Measurements from ENCODE around the gene GLRA3. TPM values are rescaled to one million over a fixed set of nuclear protein-coding genes. Genes with fewer than 3 reads are reported as not detected.
"Not testable (repeated sequence)": the region's sequence is repeated elsewhere in the genome, so short reads cannot be mapped to it uniquely, and the experiment has no call there.

The GLRA3 gene
- total and polyA plus RNA-seq, 2 of the 8 experiments (the other 6 are each of a cell fraction or from before 2014, with no cell fraction given) = 0.02 TPM; not detected in 1

- TF ChIP-seq RNF2 (IDR thresholded peaks at IDR 0.05; ENCODE audit: borderline replicate concordance, low read depth, low read length, missing control alignments, poor library complexity, severe bottlenecking) = no peak
- TF ChIP-seq YY1 (IDR thresholded peaks at IDR 0.05; ENCODE audit: low read depth, low read length) = no peak
- TF ChIP-seq CHD1 (IDR thresholded peaks at IDR 0.05; ENCODE audit: low read depth, low read length) = no peak
- TF ChIP-seq KDM4A (IDR thresholded peaks at IDR 0.05; ENCODE audit: low read depth, low read length, severe bottlenecking) = no peak
- TF ChIP-seq POU5F1 (IDR thresholded peaks at IDR 0.05; ENCODE audit: low read depth, low read length) = no peak
- TF ChIP-seq CHD2 (IDR thresholded peaks at IDR 0.05; ENCODE audit: low read length) = no peak
- TF ChIP-seq JUN (IDR thresholded peaks at IDR 0.05; ENCODE audit: low read depth, low read length) = no peak
Measured at GRCh38 chr4:174631901-174632758, 196.9 kb downstream of the GLRA3 start (continued).

- H2BK5ac ChIP-seq (ENCODE audit: low read depth, low read length); H3K79me1 ChIP-seq (ENCODE audit: low read depth, low read length); H4K8ac ChIP-seq (ENCODE audit: extremely low read depth, insufficient read depth, low read length); H4K91ac ChIP-seq (replicated peaks; ENCODE audit: insufficient read length, low read length); H2BK120ac ChIP-seq (replicated peaks; ENCODE audit: low read depth, low read length); H3K9ac ChIP-seq (replicated peaks in 1 of 4; ENCODE audit: extremely low read depth in 1 of 4, low read depth in 3 of 4, low read length in 3 of 4); H3K27me3 ChIP-seq (replicated peaks in 1 of 4; ENCODE audit: control insufficient read depth in 3 of 4, extremely low read depth in 1 of 4, insufficient read depth in 3 of 4, low read length in 3 of 4); H3K9me3 ChIP-seq (ENCODE audit: insufficient read depth in 2 of 2, low read depth in 1 of 2, low read length in 1 of 2); H3K14ac ChIP-seq (ENCODE audit: insufficient read length); H2BK12ac ChIP-seq (ENCODE audit: low read depth, low read length); H3K23me2 ChIP-seq (ENCODE audit: low read depth, low read length); POLR2A ChIA-PET (ENCODE audit: partially characterized antibody); H4K5ac ChIP-seq (ENCODE audit: insufficient read length, low read depth, low read length); DNase-seq (ENCODE audit: low read depth in 1 of 2, low spot score in 2 of 2); H3K4me1 ChIP-seq (replicated peaks in 1 of 4; ENCODE audit: control insufficient read depth in 3 of 4, insufficient read depth in 4 of 4, low read length in 3 of 4); H3K4me2 ChIP-seq (ENCODE audit: insufficient read depth in 1 of 2, low read depth in 2 of 2, low read length in 2 of 2); H2BK20ac ChIP-seq (ENCODE audit: low read length); H3K4ac ChIP-seq (replicated peaks; ENCODE audit: insufficient read length, low read depth, low read length); FAIRE-seq; CTCF ChIA-PET (ENCODE audit: partially characterized antibody); H2BK15ac ChIP-seq (ENCODE audit: low read length); H3K27ac ChIP-seq (ENCODE audit: low read depth, low read length); H3K4me3 ChIP-seq (ENCODE audit: extremely low read depth in 1 of 4, insufficient read depth in 2 of 4, low read depth in 3 of 4, low read length in 4 of 4); H2AFZ ChIP-seq (ENCODE audit: low read length); H3K79me2 ChIP-seq (ENCODE audit: control insufficient read depth in 1 of 2, insufficient read depth in 2 of 2, low read length in 2 of 2); H4K20me1 ChIP-seq (replicated peaks in 1 of 2; ENCODE audit: control insufficient read depth in 1 of 2, insufficient read depth in 2 of 2, low read length in 2 of 2); H3K36me3 ChIP-seq (ENCODE audit: control insufficient read depth in 2 of 4, insufficient read depth in 4 of 4, low read length in 3 of 4); H3K56ac ChIP-seq (replicated peaks; ENCODE audit: insufficient read length, low read depth, low read length); H3K23ac ChIP-seq (ENCODE audit: insufficient read length); H3K18ac ChIP-seq (ENCODE audit: extremely low read depth, low read length); H2AK5ac ChIP-seq (ENCODE audit: low read depth, low read length): not testable (repeated sequence)
- 93% methylated on average over 2 of the region's 2 CpGs; no CpG with 5 or more reads in 1 of the 2 experiments for WGBS, 2 experiments (ENCODE audit: extremely low coverage in 1 of 2, insufficient coverage in 1 of 2, insufficient read length in 1 of 2, insufficient replicate concordance in 2 of 2, low coverage in 1 of 2, low lambda C conversion rate in 2 of 2, missing lambda C conversion rate in 1 of 2)
Measured at GRCh38 chr4:174629907-174630450, 199.1 kb downstream of the GLRA3 start.

All from H1 (cell line).